CD14-positive monocyte (primary cell): ENCODE data around the gene MYH10. TPM values are rescaled to one million over a fixed set of nuclear protein-coding genes. Genes with fewer than 3 reads are reported as not detected.

Source experiments
- DNase-seq, 3 donors: peaks; one replicate each; pipeline ENCODE4 v3.0.0-alpha.2; 2011 to 2022
- H2AFZ ChIP-seq: 2 replicates; pipeline ENCODE4 v1.6.0; 2012; ENCODE audit warnings: mild to moderate bottlenecking, low read depth, low read length, inconsistent platforms; ENCODE audit not compliant: insufficient read depth, poor library complexity, severe bottlenecking
- H3K27ac ChIP-seq, 2 donors: 1 replicate in 1 of 2; 2 replicates in 1 of 2; pipeline ENCODE4 v1.5.1; 2012 to 2013; ENCODE audit warnings: low read length in 2 of 2, control low read depth in 1 of 2, inconsistent platforms in 1 of 2, low read depth in 1 of 2, mild to moderate bottlenecking in 1 of 2
- H3K27me3 ChIP-seq, 2 donors: one replicate each; pipeline versions ENCODE4 v1.6.0 to v1.6.1; 2011 to 2013; ENCODE audit warnings: low read length in 2 of 2; ENCODE audit not compliant: control insufficient read depth in 2 of 2, insufficient read depth in 2 of 2
- H3K36me3 ChIP-seq, 2 donors: replicated peaks in 1 of 2; 1 replicate in 1 of 2; 2 replicates in 1 of 2; pipeline versions ENCODE4 v1.5.1 to v1.6.1; 2012 to 2013; ENCODE audit warnings: low read length in 2 of 2, control low read depth in 1 of 2, inconsistent platforms in 1 of 2, mild to moderate bottlenecking in 1 of 2; ENCODE audit not compliant: insufficient read depth in 2 of 2, control insufficient read depth in 1 of 2
- H3K4me1 ChIP-seq, 2 donors: 1 replicate in 1 of 2; 2 replicates in 1 of 2; pipeline versions ENCODE4 v1.5.1 to v1.6.1; 2012 to 2013; ENCODE audit warnings: low read length in 2 of 2, control low read depth in 1 of 2, inconsistent platforms in 1 of 2, mild to moderate bottlenecking in 1 of 2, moderate library complexity in 1 of 2; ENCODE audit not compliant: insufficient read depth in 2 of 2, control insufficient read depth in 1 of 2
- H3K4me2 ChIP-seq: replicated peaks from 2 replicates; pipeline ENCODE3; 2012; ENCODE audit warnings: low read length, moderate library complexity, mild to moderate bottlenecking; ENCODE audit not compliant: poor library complexity, severe bottlenecking; ENCODE audit errors: extremely low read depth
- H3K4me3 ChIP-seq, 3 experiments: fragments of 200-600 bp in 1 of 3; sonication (generic) in 1 of 3; replicated peaks in 1 of 3; 1 replicate in 2 of 3; 2 replicates in 1 of 3; pipeline ENCODE4 v1.5.1; 2011 to 2013; ENCODE audit warnings: low read length in 3 of 3, mild to moderate bottlenecking in 3 of 3, control low read depth in 2 of 3, low read depth in 2 of 3, inconsistent platforms in 1 of 3, moderate library complexity in 1 of 3
- H3K79me2 ChIP-seq: 2 replicates; pipeline ENCODE4 v1.6.0; 2012; ENCODE audit warnings: mild to moderate bottlenecking, control low read depth, inconsistent platforms, low read length, moderate library complexity; ENCODE audit not compliant: insufficient read depth
- H3K9ac ChIP-seq: 2 replicates; pipeline ENCODE4 v1.6.0; 2017; ENCODE audit warnings: low read length, mild to moderate bottlenecking; ENCODE audit not compliant: insufficient read depth, poor library complexity, severe bottlenecking
- H3K9me3 ChIP-seq, 2 donors: replicated peaks in 1 of 2; 1 replicate in 1 of 2; 2 replicates in 1 of 2; pipeline versions ENCODE4 v1.5.1 to v1.6.1; 2012 to 2013; ENCODE audit warnings: low read length in 2 of 2, control low read depth in 1 of 2; ENCODE audit not compliant: control insufficient read depth in 1 of 2, insufficient read depth in 1 of 2
- H4K20me1 ChIP-seq: 2 replicates; pipeline ENCODE4 v1.6.0; 2012; ENCODE audit warnings: mild to moderate bottlenecking, low read length, control low read depth, moderate library complexity; ENCODE audit not compliant: insufficient read depth
- H3K27ac Mint-ChIP-seq, 7 donors: one replicate each; pipeline ENCODE4 v1.8.0; 2020; ENCODE audit warnings: mild to moderate bottlenecking in 7 of 7, mixed read lengths in 7 of 7, moderate library complexity in 6 of 7, inconsistent platforms in 2 of 7
- H3K27me3 Mint-ChIP-seq, 3 donors: one replicate each; pipeline ENCODE4 v1.8.0; 2021 to 2022; ENCODE audit warnings: low read depth in 3 of 3, mild to moderate bottlenecking in 3 of 3, mixed read lengths in 3 of 3, moderate library complexity in 3 of 3, inconsistent platforms in 1 of 3
- H3K36me3 Mint-ChIP-seq, 2 donors: one replicate each; pipeline ENCODE4 v1.8.0; 2020; ENCODE audit warnings: mixed read lengths in 2 of 2, inconsistent platforms in 1 of 2, mild to moderate bottlenecking in 1 of 2
- H3K4me1 Mint-ChIP-seq: one replicate; pipeline ENCODE4 v1.8.0; 2020; ENCODE audit warnings: mild to moderate bottlenecking, mixed read lengths
- H3K4me3 Mint-ChIP-seq, 2 donors: one replicate each; pipeline ENCODE4 v1.8.0; 2020; ENCODE audit warnings: mild to moderate bottlenecking in 2 of 2, mixed read lengths in 2 of 2, moderate library complexity in 1 of 2
- H3K9me3 Mint-ChIP-seq, 7 donors: one replicate each; pipeline ENCODE4 v1.8.0; 2020 to 2022; ENCODE audit warnings: mixed read lengths in 7 of 7, mild to moderate bottlenecking in 6 of 7, moderate library complexity in 6 of 7, inconsistent platforms in 2 of 7
- CTCF ChIP-seq: fragments of 200-600 bp; IDR thresholded peaks from one replicate; pipeline ENCODE4 v1.8.0; 2022; ENCODE audit warnings: antibody characterized with exemption, mild to moderate bottlenecking
- WGBS: methylation state at CpG from one replicate; pipeline ENCODE4 v1.1.5; 2013; ENCODE audit warnings: missing lambda C conversion rate; ENCODE audit not compliant: insufficient coverage; 5-methylcytosine and 5-hydroxymethylcytosine counted together
- intact Hi-C, 2 donors: fragments of 100-400 bp; cut with micrococcal nuclease; formaldehyde crosslinking; loops; one replicate each; pipeline versions ENCODE4 v1.15.0 to v1.15.1; 2023
- polyA plus RNA-seq, 3 donors: library from polyadenylated mRNA; depleted of rRNA in 1 of 3; unstranded in 2 of 3; stranded (reverse) in 1 of 3; fragments of 300-500 nt in 2 of 3; fragments of >200 nt in 1 of 3; fragmentation: Illumina TruSeq in 2 of 3; gene quantifications; 1 replicate in 2 of 3; 2 replicates in 1 of 3; pipeline ENCODE4 v1.2.3, GENCODE V29; 2012 to 2021

Gene MYH10
- polyA plus RNA-seq, 3 donors, result 0.42 to 0.65 TPM; not detected in 1

GRCh38 chr17:8555062-8555461, 75.5 kb downstream of the MYH10 start:
- Mint-ChIP-seq H3K9me3 (no peaks in the 10 kb centered on the region), H3K27ac (no peak overlapping the region), H3K4me1 (no peaks in the 10 kb centered on the region), H3K27me3 (peaks cover 2 to 6% (median 2%) of the 10 kb centered on the region in 3 donors), H3K36me3 (no peaks in the 10 kb centered on the region), H3K4me3 (no peak overlapping the region)
- no peak for TF ChIP-seq CTCF
- Histone ChIP-seq H2AFZ (no peak overlapping the region), H3K27ac (no peak overlapping the region), H3K36me3 (no peaks in the 10 kb centered on the region), H3K79me2 (no peaks in the 10 kb centered on the region), H3K4me3 (no peak overlapping the region), H4K20me1 (no peaks in the 10 kb centered on the region), H3K27me3 (no peaks in the 10 kb centered on the region), H3K9me3 (no peaks in the 10 kb centered on the region), H3K9ac (no peak overlapping the region), H3K4me1 (no peaks in the 10 kb centered on the region), H3K4me2 (no peak overlapping the region)
- intact Hi-C loops, result no loop called here
- no CpG with 5 or more reads among the region's 1 CpG for WGBS
- no peak for DNase-seq

GRCh38 chr17:8552577-8553320, 77.8 kb downstream of the MYH10 start:
- Histone ChIP-seq H2AFZ (no peak overlapping the region), H3K27ac (no peak overlapping the region), H3K4me1 (no peaks in the 10 kb centered on the region), H3K4me3 (no peak overlapping the region), H3K79me2 (no peaks in the 10 kb centered on the region), H4K20me1 (no peaks in the 10 kb centered on the region), H3K27me3 (no peaks in the 10 kb centered on the region), H3K9me3 (no peaks in the 10 kb centered on the region), H3K4me2 (no peak overlapping the region), H3K36me3 (no peaks in the 10 kb centered on the region), H3K9ac (no peak overlapping the region)
- intact Hi-C loops, result no loop called here
- no peaks in the 10 kb centered on the region for H3K9me3 Mint-ChIP-seq
- H3K27me3 Mint-ChIP-seq, result peaks cover 0 to 2% (median 2%) of the 10 kb centered on the region in 3 donors
- TF ChIP-seq CTCF, result no peak
- 94% methylated on average over 9 of the region's 9 CpGs for WGBS
- H3K4me1 Mint-ChIP-seq, result no peaks in the 10 kb centered on the region
- no peaks in the 10 kb centered on the region for H3K36me3 Mint-ChIP-seq
- H3K27ac Mint-ChIP-seq, result no peak overlapping the region
- DNase-seq, result no peak
- H3K4me3 Mint-ChIP-seq, result no peak overlapping the region
